ENCODE data around the gene SOX10. TPM values are rescaled to one million over a fixed set of nuclear protein-coding genes. Genes with fewer than 3 reads are reported as not detected.
"Not testable (repeated sequence)": the region's sequence is repeated elsewhere in the genome, so short reads cannot be mapped to it uniquely, and the experiment has no call there.

The SOX10 gene
- total RNA-seq, 1 donor from 2014 or later, result not detected

DNA sequence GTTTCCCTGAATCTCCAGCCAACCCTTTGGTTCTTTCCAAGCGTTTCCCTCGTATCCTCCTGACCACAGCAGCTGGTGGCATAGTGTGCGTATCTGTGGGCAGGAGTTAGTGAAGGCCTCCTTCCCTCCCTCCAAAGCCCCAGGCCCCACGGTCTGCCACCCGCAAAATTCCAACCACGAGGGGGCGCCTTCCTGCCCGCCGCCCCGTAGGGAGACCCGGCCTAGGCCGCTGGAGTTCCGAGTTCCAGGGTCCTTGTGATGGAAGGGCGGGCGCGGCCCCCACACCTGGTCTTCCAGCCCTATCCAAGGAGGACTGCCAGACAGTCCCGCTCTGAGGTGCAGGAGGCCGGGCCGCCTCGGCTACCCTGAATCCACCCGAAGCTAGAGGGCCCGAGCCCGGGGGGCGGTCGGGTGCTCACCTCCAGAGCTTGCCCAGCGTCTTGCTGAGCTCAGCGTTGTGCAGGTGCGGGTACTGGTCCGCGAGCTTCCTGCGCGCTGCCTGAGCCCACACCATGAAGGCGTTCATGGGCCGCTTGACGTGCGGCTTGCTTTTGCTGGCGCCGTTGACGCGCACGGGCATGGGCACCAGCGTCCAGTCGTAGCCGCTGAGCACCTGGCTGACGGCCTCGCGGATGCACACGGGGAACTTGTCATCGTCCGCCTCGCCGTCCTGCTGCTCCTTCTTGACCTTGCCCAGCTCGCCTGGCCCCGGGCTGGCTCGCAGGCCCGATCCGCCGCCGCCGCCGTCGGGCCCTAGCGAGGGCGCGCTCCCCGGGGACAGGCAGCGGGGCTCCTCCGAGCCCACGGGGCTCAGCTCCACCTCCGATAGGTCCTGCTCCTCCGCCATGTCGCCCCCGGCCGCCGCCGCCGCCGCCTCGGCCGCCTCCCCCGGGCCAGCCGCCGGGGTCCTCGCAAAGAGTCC, 1.2 kb downstream of the SOX10 start:
- Mint-ChIP-seq H3K4me3 (ENCODE audit: unreplicated experiment) (no peak overlapping the region), H3K27me3 (ENCODE audit: low read depth) (peaks cover 10% of the 10 kb centered on the region), H3K4me1 (ENCODE audit: low read depth) (no peaks in the 10 kb centered on the region), H3K36me3 (ENCODE audit: low read depth) (no peaks in the 10 kb centered on the region), H3K27ac (ENCODE audit: unreplicated experiment) (no peak overlapping the region), H3K9me3 (ENCODE audit: low read depth) (no peaks in the 10 kb centered on the region)
- TF ChIP-seq, protein P1, sequence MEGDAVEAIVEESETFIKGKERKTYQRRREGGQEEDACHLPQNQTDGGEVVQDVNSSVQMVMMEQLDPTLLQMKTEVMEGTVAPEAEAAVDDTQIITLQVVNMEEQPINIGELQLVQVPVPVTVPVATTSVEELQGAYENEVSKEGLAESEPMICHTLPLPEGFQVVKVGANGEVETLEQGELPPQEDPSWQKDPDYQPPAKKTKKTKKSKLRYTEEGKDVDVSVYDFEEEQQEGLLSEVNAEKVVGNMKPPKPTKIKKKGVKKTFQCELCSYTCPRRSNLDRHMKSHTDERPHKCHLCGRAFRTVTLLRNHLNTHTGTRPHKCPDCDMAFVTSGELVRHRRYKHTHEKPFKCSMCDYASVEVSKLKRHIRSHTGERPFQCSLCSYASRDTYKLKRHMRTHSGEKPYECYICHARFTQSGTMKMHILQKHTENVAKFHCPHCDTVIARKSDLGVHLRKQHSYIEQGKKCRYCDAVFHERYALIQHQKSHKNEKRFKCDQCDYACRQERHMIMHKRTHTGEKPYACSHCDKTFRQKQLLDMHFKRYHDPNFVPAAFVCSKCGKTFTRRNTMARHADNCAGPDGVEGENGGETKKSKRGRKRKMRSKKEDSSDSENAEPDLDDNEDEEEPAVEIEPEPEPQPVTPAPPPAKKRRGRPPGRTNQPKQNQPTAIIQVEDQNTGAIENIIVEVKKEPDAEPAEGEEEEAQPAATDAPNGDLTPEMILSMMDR (IDR thresholded peaks at IDR 0.05), result peak; percentile 72
- DNase-seq (ENCODE audit: low spot score), result no peak

DNA sequence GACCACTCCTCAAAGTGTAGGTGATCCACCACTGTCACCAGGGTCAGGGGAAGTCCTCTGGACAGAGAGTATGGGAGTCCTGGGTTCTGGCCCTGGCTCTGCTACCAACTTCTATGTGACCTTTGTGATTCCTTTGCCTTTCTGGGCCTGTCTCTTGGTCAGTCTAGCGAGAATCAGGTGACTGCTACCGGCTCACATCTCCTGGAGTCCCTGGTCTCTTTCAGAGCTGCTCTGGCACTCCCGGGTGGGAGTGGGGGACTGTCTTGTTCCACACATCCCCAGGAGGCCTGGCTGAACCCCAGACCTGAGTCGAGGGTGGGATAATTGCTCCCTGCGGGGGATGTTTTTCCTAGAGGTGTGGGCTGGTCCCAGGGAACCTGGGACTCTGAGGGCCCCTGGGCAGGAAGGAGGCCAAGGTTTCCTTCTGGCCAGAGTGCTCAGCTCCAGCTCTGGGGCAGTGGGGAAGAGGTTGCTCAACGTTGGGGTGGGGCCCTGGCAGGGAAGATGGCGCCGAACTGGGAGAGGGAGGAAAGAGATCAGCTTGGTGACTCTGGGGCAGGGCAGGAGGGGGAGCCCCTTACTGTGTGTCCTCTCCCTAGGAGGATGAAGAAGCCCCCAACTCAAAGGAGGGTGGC, 2.1 kb downstream of the SOX10 start:
- no peak for DNase-seq (ENCODE audit: low spot score)
- H3K4me1 Mint-ChIP-seq (ENCODE audit: low read depth), result no peaks in the 10 kb centered on the region
- TF ChIP-seq, protein P1 (IDR thresholded peaks at IDR 0.05), result no peak
- H3K36me3 Mint-ChIP-seq (ENCODE audit: low read depth), result no peaks in the 10 kb centered on the region
- no peaks in the 10 kb centered on the region for H3K9me3 Mint-ChIP-seq (ENCODE audit: low read depth)
- H3K4me3 Mint-ChIP-seq (ENCODE audit: unreplicated experiment), result no peak overlapping the region
- peaks cover 10% of the 10 kb centered on the region for H3K27me3 Mint-ChIP-seq (ENCODE audit: low read depth)
- H3K27ac Mint-ChIP-seq (ENCODE audit: unreplicated experiment), result no peak overlapping the region

DNA sequence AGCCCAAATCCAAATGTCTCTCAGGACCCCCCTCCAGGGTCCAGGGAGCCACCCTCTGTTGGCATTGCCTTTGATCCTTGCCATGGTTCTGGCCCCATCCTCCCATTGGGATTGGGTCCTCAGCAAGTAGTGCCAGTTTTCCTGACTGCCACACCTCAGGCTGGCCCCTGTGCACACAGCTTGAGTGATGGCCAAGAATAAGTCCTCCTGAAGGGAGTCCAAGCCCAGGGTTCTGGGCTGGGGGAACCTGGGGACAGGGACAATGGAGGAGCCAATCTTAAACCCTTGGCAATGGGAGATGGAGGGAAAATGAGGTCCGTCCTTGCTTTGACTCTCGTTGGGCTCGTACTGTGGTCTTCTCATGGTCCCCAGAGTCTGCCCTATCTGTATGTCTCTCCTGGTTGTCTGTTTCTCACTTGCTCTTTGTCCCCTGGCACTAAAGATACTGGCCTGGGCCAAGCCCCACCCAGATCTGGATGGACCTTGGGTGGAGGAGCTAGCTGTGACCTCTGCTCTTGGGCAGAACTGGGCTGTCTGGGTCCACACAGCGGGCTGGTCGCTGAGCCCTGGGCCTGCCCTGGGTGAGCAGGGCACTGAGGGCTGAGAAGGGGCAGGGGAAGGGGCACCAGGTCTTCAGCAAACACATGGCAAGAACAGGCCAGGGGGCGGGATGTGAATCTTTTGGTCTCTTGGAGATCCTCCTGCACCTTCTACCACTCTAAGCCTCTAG, 2.9 kb downstream of the SOX10 start:
- TF ChIP-seq, protein P1 (IDR thresholded peaks at IDR 0.05), result no peak
- Mint-ChIP-seq H3K27ac (ENCODE audit: unreplicated experiment) (no peak overlapping the region), H3K27me3 (ENCODE audit: low read depth) (peaks cover 10% of the 10 kb centered on the region), H3K4me1 (ENCODE audit: low read depth) (no peaks in the 10 kb centered on the region), H3K9me3 (ENCODE audit: low read depth) (no peaks in the 10 kb centered on the region), H3K4me3 (ENCODE audit: unreplicated experiment) (no peak overlapping the region), H3K36me3 (ENCODE audit: low read depth) (no peaks in the 10 kb centered on the region)
- no peak for DNase-seq (ENCODE audit: low spot score)

DNA sequence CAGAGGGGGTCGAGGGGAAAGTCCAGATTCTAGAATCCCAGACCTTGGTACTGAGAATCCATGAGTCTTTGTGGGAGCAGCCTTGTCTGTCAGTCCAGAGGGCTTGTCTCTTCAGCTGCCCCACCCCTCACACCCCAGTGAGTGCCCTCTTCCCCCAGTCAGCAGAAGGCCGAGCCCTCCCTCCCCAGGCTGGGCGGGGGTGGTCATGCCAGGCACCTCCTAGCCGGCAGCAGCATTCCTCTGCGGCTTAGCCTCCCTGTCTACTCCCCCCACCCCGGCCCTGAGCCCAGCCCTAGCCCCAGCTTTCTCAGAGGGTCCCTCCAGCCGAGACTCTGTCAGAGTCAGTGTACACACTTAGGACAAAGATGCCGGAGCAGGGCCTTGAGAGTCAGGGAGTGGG, 4.6 kb downstream of the SOX10 start:
- TF ChIP-seq, protein P1 (IDR thresholded peaks at IDR 0.05), result no peak
- no peaks in the 10 kb centered on the region for H3K4me1 Mint-ChIP-seq (ENCODE audit: low read depth)
- H3K36me3 Mint-ChIP-seq (ENCODE audit: low read depth), result peaks cover 2% of the 10 kb centered on the region
- no peak overlapping the region for H3K4me3 Mint-ChIP-seq (ENCODE audit: unreplicated experiment)
- no peak for DNase-seq (ENCODE audit: low spot score)
- no peak overlapping the region for H3K27ac Mint-ChIP-seq (ENCODE audit: unreplicated experiment)
- no peaks in the 10 kb centered on the region for H3K9me3 Mint-ChIP-seq (ENCODE audit: low read depth)
- peaks cover 10% of the 10 kb centered on the region for H3K27me3 Mint-ChIP-seq (ENCODE audit: low read depth)

DNA sequence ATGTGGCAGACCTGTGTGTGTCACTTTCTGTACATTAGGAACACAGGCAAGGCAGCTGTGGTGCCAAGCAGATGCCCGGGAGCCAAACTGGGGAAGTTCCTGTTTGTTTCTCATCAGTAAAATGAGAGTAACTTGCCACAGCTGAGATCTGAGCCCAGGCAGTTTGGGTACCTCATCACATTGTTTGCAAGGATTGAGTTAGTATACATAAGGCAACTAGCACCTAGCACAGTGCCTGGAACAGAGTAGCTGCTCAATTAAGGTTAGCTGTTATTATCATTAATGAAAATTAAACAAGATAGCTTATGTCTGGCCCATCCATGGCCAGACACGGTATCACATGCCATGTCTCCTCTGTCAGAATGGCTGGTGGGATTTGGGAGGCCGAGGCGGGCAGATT, 7.8 kb downstream of the SOX10 start:
- H3K27ac Mint-ChIP-seq (ENCODE audit: unreplicated experiment), result no peak overlapping the region
- H3K9me3 Mint-ChIP-seq (ENCODE audit: low read depth), result no peaks in the 10 kb centered on the region
- TF ChIP-seq, protein P1 (IDR thresholded peaks at IDR 0.05), result no peak
- no peak for DNase-seq (ENCODE audit: low spot score)
- H3K4me3 Mint-ChIP-seq (ENCODE audit: unreplicated experiment), result no peak overlapping the region
- H3K36me3 Mint-ChIP-seq (ENCODE audit: low read depth), result peaks cover 3% of the 10 kb centered on the region
- H3K4me1 Mint-ChIP-seq (ENCODE audit: low read depth), result no peaks in the 10 kb centered on the region
- H3K27me3 Mint-ChIP-seq (ENCODE audit: low read depth), result no peaks in the 10 kb centered on the region

DNA sequence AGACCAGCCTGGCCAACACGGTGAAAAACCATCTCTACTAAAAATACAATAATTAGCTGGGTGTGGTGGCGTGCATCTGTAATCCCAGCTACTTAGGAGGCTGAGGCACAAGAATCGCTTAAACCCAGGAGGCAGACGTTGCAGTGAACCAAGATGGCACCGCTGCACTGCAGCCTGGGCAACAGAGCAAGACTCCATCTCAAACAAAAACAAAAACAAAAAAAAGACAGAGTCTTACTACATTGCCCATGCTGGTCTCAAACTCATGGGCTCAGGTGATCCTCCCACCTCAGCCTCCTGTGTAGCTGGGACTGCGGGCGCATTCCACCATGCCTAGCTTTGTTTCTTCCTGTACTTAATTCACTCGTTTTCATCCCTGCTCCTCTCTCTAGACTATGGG, 8.3 kb downstream of the SOX10 start:
- not testable (repeated sequence) for DNase-seq (ENCODE audit: low spot score); H3K4me3 Mint-ChIP-seq (ENCODE audit: unreplicated experiment); H3K4me1 Mint-ChIP-seq (ENCODE audit: low read depth); H3K36me3 Mint-ChIP-seq (ENCODE audit: low read depth); H3K27ac Mint-ChIP-seq (ENCODE audit: unreplicated experiment); H3K27me3 Mint-ChIP-seq (ENCODE audit: low read depth); H3K9me3 Mint-ChIP-seq (ENCODE audit: low read depth)
